ENCODE data around the gene GALM.

DNA sequence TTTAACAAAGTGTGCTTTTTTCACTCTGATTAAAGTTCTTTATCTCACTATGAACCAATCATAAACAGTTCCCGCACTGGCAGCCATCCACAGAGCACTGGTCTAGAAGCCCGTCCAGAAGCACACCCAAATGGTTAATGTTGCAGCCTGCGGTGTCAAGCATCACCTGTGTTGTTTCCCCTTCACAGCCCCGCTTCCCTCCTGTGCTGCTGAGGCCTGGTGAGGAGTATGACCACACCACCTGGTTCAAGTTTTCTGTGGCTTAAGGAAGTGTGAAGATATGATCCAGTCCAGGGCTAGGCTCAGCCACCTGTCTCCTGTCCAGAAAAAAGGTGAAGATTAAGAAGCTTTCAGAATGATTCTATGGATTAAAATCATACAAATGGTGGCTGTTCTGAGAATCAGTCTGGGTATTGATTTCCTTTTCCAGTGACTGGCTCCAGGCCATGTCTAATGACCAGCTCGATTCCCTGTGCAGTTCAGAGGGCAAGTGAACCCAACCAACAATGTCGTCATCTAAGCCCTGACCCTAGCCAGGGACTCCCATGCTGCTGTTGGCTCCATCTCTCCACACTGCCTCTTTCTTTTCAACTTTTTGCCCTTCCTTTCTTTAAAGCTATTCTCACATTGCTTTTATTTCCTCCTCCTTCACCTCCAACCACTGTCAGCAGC lies 67.5 kb downstream of the GALM start:
- TF ChIP-seq POLR2A (IDR thresholded peaks at IDR 0.05) (no peak), CTCF (IDR thresholded peaks at IDR 0.05 in 8 of 11, conservative IDR thresholded peaks at IDR 0.05 in 3 of 11) (no peak)

Measured in spleen (tissue), 7 donors.